ENCODE results near the gene UBQLN4. TPM values are rescaled to one million over a fixed set of nuclear protein-coding genes. Genes with fewer than 3 reads are reported as not detected.

The UBQLN4 gene
- total and polyA plus RNA-seq, 9 of the 15 experiments (the other 6 are each of a cell fraction or from before 2014, with no cell fraction given): 13.5 to 65.5 (median 37.0) TPM

DNA sequence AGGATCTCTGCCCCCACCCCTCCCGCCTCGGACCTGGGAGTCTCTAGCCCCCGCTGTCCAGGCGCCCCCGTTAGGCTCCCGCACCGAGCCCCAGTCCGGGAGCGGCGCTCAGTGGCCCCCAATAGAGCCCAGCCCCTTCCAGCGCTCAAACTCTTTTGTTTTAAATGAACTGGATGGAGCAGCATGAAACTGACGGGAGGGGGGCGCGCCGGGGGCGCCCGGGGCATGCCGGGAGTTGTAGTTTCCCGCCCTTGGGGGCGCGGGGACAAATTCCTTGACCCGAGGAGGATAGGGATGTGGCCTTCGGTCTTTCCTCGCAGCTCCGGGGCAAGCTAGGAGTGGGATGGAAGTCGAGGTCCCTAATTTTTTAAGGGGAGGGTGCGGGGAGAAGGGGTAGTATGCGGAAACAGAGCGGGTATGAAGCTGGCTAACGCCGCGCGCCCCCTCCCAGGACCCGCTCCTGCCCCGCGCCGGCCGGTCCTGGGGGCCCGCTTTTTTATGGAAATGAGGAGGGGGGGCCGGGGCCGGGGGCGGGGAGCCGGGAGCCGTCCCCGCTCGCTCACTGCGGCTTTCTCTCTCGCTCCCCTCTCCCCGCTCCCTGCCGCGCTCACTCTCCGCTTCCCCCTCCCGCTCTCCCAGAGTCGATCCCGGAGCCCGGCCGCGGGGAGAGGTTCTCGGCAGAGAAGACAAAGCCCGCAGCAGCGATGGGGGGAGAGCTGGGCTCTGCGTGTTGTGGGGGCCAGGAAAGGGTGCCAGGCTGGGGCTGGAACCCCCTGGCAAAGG is 28.9 kb upstream of the UBQLN4 start, which contains the start of gene MEX3A (continued):
- TF ChIP-seq CHD7 (IDR thresholded peaks at IDR 0.05; ENCODE audit: low read depth, low read length) (no peak), FOSL1 (tag; conservative IDR thresholded peaks at IDR 0.05) (no peak), ZNF121 (CRISPR knock-in tag; conservative IDR thresholded peaks at IDR 0.05) (no peak), JUNB (CRISPR knock-in tag; conservative IDR thresholded peaks at IDR 0.05) (no peak), PURB (CRISPR knock-in tag; IDR thresholded peaks at IDR 0.05; ENCODE audit: low read depth) (no peak), BHLHE40 (IDR thresholded peaks at IDR 0.05; ENCODE audit: low read length) (no peak), SNIP1 (IDR thresholded peaks at IDR 0.05; ENCODE audit: low read depth) (no peak), ZNF324 (CRISPR knock-in tag; IDR thresholded peaks at IDR 0.05) (no peak), RCOR1 (IDR thresholded peaks at IDR 0.05; ENCODE audit: borderline replicate concordance in 1 of 2, low read depth in 2 of 2, low read length in 2 of 2) (0 out of 4 replicates have a peak, but pooled peaks of 1 of the 2 experiments have one; percentile 4), NR1H2 (CRISPR knock-in tag; IDR thresholded peaks at IDR 0.05) (no peak), BDP1 (IDR thresholded peaks at IDR 0.05; ENCODE audit: insufficient read depth, insufficient read length) (no peak), TAF7 (tag; IDR thresholded peaks at IDR 0.05) (no peak), SETDB1 (IDR thresholded peaks at IDR 0.05; ENCODE audit: low read length) (no peak), ZNF507 (tag; conservative IDR thresholded peaks at IDR 0.05) (no peak), KAT8 (IDR thresholded peaks at IDR 0.05; ENCODE audit: low read depth) (no peak), PPARD (CRISPR knock-in tag; IDR thresholded peaks at IDR 0.05) (no peak), ZNF766 (CRISPR knock-in tag; conservative IDR thresholded peaks at IDR 0.05) (no peak; the same call in 1 of the 2 replicates), TCF3 (CRISPR knock-in tag; IDR thresholded peaks at IDR 0.05) (no peak), KDM2B (CRISPR knock-in tag; IDR thresholded peaks at IDR 0.05) (no peak), CBFB (CRISPR knock-in tag; IDR thresholded peaks at IDR 0.05) (no peak)
